Left forelimb (tissue), 1 donor: Measurements from ENCODE around the gene SRP68.

Source experiments
- DNase-seq: peaks from one replicate; pipeline ENCODE4 v3.0.0-alpha.2; 2018; ENCODE audit warnings: low spot score

SRP68 gene

GRCh38 chr17:76018340-76018680, 54.0 kb downstream of the SRP68 start:
- no peak for DNase-seq

- DNase-seq, result no peak
Observed at GRCh38 chr17:76017481-76018339, 54.6 kb downstream of the SRP68 start.

GRCh38 chr17:76014925-76015261, 57.4 kb downstream of the SRP68 start:
- DNase-seq, result no peak

GRCh38 chr17:76014100-76014924, 58.0 kb downstream of the SRP68 start:
- no peak for DNase-seq

GRCh38 chr17:76013377-76013932, 58.9 kb downstream of the SRP68 start:
- DNase-seq, result no peak

- DNase-seq, result no peak
Observed at GRCh38 chr17:76011951-76012350, 60.4 kb downstream of the SRP68 start.

- DNase-seq, result no peak
Observed at GRCh38 chr17:76009969-76010661, 62.2 kb downstream of the SRP68 start.

- DNase-seq, result no peak
Observed at GRCh38 chr17:76009447-76009846, 62.9 kb downstream of the SRP68 start.

- no peak for DNase-seq
Observed at GRCh38 chr17:76008630-76009425, 63.5 kb downstream of the SRP68 start.

- DNase-seq, result no peak
Observed at GRCh38 chr17:76008208-76008607, 64.1 kb downstream of the SRP68 start.

GRCh38 chr17:76007850-76008165, 64.5 kb downstream of the SRP68 start:
- DNase-seq, result no peak

GRCh38 chr17:76007131-76007849, 65.0 kb downstream of the SRP68 start:
- no peak for DNase-seq

GRCh38 chr17:76005263-76006149, 66.8 kb downstream of the SRP68 start:
- peak; percentile 83 for DNase-seq

GRCh38 chr17:76004750-76005262, 67.5 kb downstream of the SRP68 start:
- no peak for DNase-seq

- DNase-seq, result no peak
Observed at GRCh38 chr17:76003915-76004314, 68.4 kb downstream of the SRP68 start.

GRCh38 chr17:76002100-76002499, 70.2 kb downstream of the SRP68 start:
- DNase-seq, result no peak

- DNase-seq, result no peak
Observed at GRCh38 chr17:76000755-76001521, 71.4 kb downstream of the SRP68 start, which contains the start of gene CDK3. CDK3 (plus strand) TSS chr17:76000855; CDS start chr17:76001426, 571 bp downstream.

- DNase-seq, result peak; percentile 65
Observed at GRCh38 chr17:76000016-76000754, 72.1 kb downstream of the SRP68 start.
